NT2/D1 (cell line): ENCODE data around the gene PPDPF.
A peak's percentile ranks its signal among the peaks of the same experiment; 100 is the strongest.
"Not testable (repeated sequence)": the region's sequence is repeated elsewhere in the genome, so short reads cannot be mapped to it uniquely, and the experiment has no call there.

ENCODE experiments used
- DNase-seq: peaks from one replicate; pipeline ENCODE4 v3.0.0-alpha.2; 2011; ENCODE audit warnings: low read depth, low spot score
- H3K27me3 ChIP-seq: 2 replicates; pipeline ENCODE4 v1.6.0; 2011; ENCODE audit warnings: mild to moderate bottlenecking; ENCODE audit not compliant: insufficient read length, insufficient read depth
- H3K36me3 ChIP-seq: 2 replicates; pipeline ENCODE4 v1.6.1; 2011; ENCODE audit warnings: mild to moderate bottlenecking, low read length, mixed read lengths; ENCODE audit not compliant: insufficient read depth, insufficient read length
- H3K4me1 ChIP-seq: 2 replicates; pipeline ENCODE4 v1.5.1; 2011; ENCODE audit not compliant: insufficient read depth, insufficient read length
- H3K4me3 ChIP-seq: 2 replicates; pipeline ENCODE4 v1.5.1; 2011; ENCODE audit warnings: low read depth; ENCODE audit not compliant: insufficient read length
- H3K9ac ChIP-seq: 2 replicates; pipeline ENCODE4 v1.6.0; 2011; ENCODE audit warnings: low read depth; ENCODE audit not compliant: insufficient read length
- H3K9me3 ChIP-seq: 2 replicates; pipeline ENCODE4 v1.5.1; 2011; ENCODE audit warnings: mild to moderate bottlenecking, low read length; ENCODE audit not compliant: insufficient read depth
- SUZ12 ChIP-seq: IDR thresholded peaks from 2 replicates; pipeline ENCODE4 v1.6.1; 2011; ENCODE audit not compliant: insufficient read length, insufficient read depth; ENCODE audit errors: extremely low read depth
- YY1 ChIP-seq: IDR thresholded peaks from 2 replicates; pipeline ENCODE4 v1.6.1; 2011; ENCODE audit not compliant: insufficient read length, insufficient read depth
- ZNF274 ChIP-seq: IDR thresholded peaks from 2 replicates; pipeline ENCODE4 v1.6.1; 2011; ENCODE audit warnings: mild to moderate bottlenecking, low read depth, low read length

Gene PPDPF

GRCh38 chr20:63513207-63513606 is 7.4 kb upstream of the PPDPF start:
- Histone ChIP-seq H3K4me3 (no peak overlapping the region), H3K27me3 (no peaks in the 10 kb centered on the region), H3K9ac (no peak overlapping the region), H3K4me1 (peaks cover 4% of the 10 kb centered on the region), H3K36me3 (peaks cover 7% of the 10 kb centered on the region), H3K9me3 (no peaks in the 10 kb centered on the region; the same call in 1 of the 2 replicates)
- no peak for TF ChIP-seq SUZ12
- no peak for TF ChIP-seq YY1
- no peak for TF ChIP-seq ZNF274
- no peak for DNase-seq

DNA sequence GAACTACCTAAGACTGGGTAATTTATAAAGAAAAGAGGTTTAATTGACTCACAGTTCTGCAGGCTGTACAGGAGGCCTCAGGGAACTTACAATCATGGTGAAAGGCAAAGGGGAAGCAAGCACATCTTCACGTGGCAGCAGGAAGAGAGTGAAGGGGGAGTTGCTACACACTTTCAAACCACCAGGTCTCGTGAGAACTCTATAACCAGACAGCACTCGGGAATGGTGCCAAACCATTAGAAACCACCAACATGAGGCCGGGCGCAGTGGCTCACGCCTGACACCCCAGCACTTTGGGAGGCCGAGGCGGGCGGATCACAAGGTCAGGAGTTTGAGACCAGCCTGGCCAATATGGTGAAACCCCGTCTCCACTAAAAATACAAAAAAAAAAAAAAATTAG is 6.0 kb upstream of the PPDPF start:
- not testable (repeated sequence) for DNase-seq, H3K27me3 ChIP-seq

GRCh38 chr20:63517376-63518309 is 2.9 kb upstream of the PPDPF start:
- Histone ChIP-seq H3K9ac (peak overlapping the region; percentile 100), H3K9me3 (peaks cover 5% of the 10 kb centered on the region; the same call in 1 of the 2 replicates), H3K27me3 (peaks cover 3% of the 10 kb centered on the region), H3K4me3 (no peak overlapping the region), H3K4me1 (peaks cover 24% of the 10 kb centered on the region), H3K36me3 (peaks cover 22% of the 10 kb centered on the region)
- no peak for DNase-seq
- TF ChIP-seq YY1 = no peak
- no peak for TF ChIP-seq ZNF274
- TF ChIP-seq SUZ12 = no peak

More for the DNA sequence above, 6.0 kb upstream of the PPDPF start:
- H3K9me3 ChIP-seq, H3K9ac ChIP-seq, H3K36me3 ChIP-seq, H3K4me3 ChIP-seq: not testable (repeated sequence)
- peaks cover 12% of the 10 kb centered on the region for H3K4me1 ChIP-seq

- H3K4me3 ChIP-seq = no peak overlapping the region
- DNase-seq = no peak
Observed at GRCh38 chr20:63518351-63518861, 2.2 kb upstream of the PPDPF start.

DNA sequence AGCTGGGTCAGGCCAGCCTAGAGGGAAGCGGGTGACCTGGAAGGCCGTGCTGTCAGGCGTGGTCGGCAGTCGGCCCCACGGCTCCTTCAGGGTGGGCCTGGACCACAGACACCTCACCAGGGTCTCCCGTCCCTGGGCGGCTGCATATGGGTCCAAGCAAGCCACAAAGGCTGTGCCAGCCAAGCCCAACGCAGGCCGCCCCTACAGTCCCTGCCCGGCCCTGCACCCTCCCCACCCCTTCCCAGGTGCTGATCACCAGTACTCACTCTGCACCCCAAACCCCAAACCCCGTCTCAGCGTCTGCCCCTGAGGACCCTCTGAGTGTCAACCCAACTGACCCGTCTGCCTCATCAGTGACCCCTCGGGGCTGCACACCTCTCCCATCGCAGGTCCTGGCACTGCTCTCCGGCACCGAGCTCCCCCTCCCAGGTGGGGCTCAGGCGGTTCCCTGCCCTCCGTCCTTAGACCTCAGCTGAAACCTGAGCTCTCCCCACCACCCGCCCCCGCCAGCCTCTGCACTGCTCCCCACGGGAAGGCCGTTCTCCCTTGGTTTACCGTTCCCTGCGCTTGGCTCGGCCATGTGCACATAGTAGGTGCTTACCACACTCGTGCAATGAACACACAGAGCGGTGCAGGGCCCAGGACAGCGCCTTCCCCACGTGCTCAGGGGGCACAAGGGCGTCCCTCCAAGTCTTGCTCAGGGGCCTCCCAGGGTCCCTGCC is 1.5 kb upstream of the PPDPF start:
- peaks cover 29% of the 10 kb centered on the region for H3K4me1 ChIP-seq
- peaks cover 35% of the 10 kb centered on the region for H3K36me3 ChIP-seq
- TF ChIP-seq YY1 = no peak
- no peak for TF ChIP-seq ZNF274
- no peak for TF ChIP-seq SUZ12
- peaks cover 3% of the 10 kb centered on the region for H3K27me3 ChIP-seq
- peaks cover 18% of the 10 kb centered on the region; the same call in 1 of the 2 replicates for H3K9me3 ChIP-seq
- H3K4me3 ChIP-seq = peak overlapping the region; percentile 98
- no peak for DNase-seq
- peak overlapping the region; percentile 100 for H3K9ac ChIP-seq

More at GRCh38 chr20:63518351-63518861, 2.2 kb upstream of the PPDPF start:
- peaks cover 12% of the 10 kb centered on the region; the same call in 1 of the 2 replicates for H3K9me3 ChIP-seq
- peaks cover 29% of the 10 kb centered on the region for H3K36me3 ChIP-seq
- peak overlapping the region; percentile 100 for H3K9ac ChIP-seq
- peaks cover 3% of the 10 kb centered on the region for H3K27me3 ChIP-seq
- H3K4me1 ChIP-seq = peaks cover 29% of the 10 kb centered on the region
- TF ChIP-seq ZNF274 (no peak), SUZ12 (no peak), YY1 (no peak)

- TF ChIP-seq YY1 (no peak), SUZ12 (no peak), ZNF274 (no peak)
- Histone ChIP-seq H3K9me3 (peaks cover 18% of the 10 kb centered on the region; the same call in 1 of the 2 replicates), H3K4me1 (peaks cover 29% of the 10 kb centered on the region), H3K4me3 (peak overlapping the region; percentile 98), H3K9ac (peak overlapping the region; percentile 100), H3K36me3 (peaks cover 35% of the 10 kb centered on the region), H3K27me3 (peaks cover 3% of the 10 kb centered on the region)
- no peak for DNase-seq
Observed at GRCh38 chr20:63519668-63520503, 679 bp upstream of the PPDPF start.
